ENCODE results near the gene PHF19.

The PHF19 gene

GRCh38 chr9:120913647-120914264 lies 36.8 kb upstream of the PHF19 start:
- DNase-seq (ENCODE audit: low read depth in 2 of 2) = no peak

- DNase-seq (ENCODE audit: low read depth in 2 of 2) = no peak
These were observed 36.1 kb upstream of the PHF19 start for GRCh38 chr9:120912958-120913646.

GRCh38 chr9:120911295-120911837 lies 34.4 kb upstream of the PHF19 start:
- DNase-seq (ENCODE audit: low read depth in 2 of 2) = no peak

DNA sequence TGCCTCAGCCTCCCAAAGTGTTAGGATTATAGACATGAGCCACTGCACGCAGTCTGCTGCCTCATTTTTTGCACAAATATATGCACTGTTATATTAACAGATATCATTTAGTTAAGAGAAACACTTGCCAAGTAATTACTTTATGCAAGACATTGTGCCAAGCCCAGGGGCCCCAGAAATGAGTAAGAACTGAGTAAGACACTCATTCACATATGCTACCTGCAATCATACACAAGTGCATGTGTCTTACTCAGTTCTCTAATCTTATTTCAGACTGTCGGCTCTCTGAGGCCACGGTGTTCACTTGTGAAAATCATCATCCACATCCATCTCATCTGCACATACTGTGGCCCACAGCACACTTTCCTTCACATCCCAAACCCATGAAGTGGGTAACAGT lies 33.7 kb upstream of the PHF19 start:
- no peak for DNase-seq (ENCODE audit: low read depth in 2 of 2)

DNA sequence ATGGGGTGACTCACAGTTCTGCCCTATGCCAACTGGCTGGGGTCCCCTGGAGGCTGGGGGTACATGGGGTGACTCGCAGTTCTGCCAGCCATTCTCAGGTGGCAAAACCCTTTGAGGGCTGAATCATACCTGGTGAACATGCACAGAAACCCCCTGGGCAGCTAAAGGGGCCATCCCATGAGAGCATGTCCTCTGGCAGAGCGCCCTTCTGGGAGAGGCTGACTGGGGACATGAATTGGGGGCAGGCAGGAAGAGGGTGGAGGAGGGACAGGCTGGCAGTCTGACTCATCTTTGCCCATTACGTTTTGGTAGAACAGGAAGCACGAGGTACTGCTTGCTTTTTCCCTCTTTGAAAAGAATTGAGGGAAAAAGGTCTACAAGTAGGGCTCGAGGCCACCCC lies 32.9 kb upstream of the PHF19 start:
- DNase-seq (ENCODE audit: low read depth in 2 of 2) = no peak

DNA sequence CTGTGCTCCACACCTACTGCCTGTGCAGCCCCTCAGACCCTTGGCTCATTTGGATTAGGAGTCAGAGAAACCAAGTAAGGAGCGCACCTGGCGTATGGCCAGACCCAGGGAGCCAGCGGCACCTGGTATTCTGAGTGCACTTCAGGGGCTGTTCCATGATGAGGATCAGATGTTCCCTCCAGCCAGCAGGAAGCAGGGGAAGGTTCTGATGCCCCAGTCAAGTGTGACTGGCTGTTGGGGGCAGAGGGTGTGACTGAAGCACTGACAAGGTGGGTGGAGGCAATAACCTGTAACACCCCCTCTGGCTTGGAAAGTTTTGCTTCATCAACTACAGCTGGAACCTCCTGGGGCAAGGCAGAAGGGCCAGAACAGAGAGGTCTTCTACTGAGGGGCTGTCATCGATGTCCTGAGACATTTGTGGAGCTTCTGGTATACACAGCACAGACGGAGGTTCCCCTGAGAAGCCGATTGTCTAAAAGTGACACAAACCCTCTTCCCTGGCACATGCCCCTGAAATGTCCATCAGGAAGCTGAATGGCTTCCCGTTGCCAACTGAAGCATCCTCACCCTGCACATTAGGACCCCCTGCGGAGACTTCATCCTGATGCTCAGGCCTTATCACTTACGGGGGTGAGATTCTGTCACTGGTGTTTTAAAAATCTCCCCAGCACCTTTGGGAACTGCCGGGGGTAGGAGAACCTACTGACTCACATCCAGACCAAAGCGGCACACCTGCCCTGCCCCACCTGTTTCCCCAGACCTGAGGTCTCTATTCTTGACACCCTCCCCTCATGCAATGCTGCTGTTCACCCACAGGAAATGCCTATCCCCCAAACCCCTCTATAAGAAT lies 28.6 kb upstream of the PHF19 start:
- no peak for DNase-seq (ENCODE audit: low read depth in 2 of 2)

DNA sequence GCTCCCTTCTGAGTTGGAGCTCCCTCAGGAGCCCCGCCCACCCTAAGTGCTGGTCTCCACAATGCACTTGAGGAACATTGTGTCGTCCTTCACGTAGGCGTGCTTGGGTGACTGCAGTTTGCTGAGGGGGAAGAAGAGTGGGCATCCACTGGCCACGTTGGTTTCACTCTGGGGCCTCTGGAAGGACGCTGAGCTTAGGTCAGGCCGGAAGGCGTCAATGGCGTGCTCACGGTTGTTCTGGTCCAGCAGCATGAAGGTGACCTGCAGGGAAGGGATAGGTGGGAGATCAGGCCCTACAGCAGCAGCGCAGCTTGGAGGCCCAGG lies 28.0 kb upstream of the PHF19 start:
- DNase-seq (ENCODE audit: low read depth in 2 of 2) = no peak

GRCh38 chr9:120904061-120904977 lies 27.3 kb upstream of the PHF19 start:
- no peak for DNase-seq (ENCODE audit: low read depth in 2 of 2)

DNA sequence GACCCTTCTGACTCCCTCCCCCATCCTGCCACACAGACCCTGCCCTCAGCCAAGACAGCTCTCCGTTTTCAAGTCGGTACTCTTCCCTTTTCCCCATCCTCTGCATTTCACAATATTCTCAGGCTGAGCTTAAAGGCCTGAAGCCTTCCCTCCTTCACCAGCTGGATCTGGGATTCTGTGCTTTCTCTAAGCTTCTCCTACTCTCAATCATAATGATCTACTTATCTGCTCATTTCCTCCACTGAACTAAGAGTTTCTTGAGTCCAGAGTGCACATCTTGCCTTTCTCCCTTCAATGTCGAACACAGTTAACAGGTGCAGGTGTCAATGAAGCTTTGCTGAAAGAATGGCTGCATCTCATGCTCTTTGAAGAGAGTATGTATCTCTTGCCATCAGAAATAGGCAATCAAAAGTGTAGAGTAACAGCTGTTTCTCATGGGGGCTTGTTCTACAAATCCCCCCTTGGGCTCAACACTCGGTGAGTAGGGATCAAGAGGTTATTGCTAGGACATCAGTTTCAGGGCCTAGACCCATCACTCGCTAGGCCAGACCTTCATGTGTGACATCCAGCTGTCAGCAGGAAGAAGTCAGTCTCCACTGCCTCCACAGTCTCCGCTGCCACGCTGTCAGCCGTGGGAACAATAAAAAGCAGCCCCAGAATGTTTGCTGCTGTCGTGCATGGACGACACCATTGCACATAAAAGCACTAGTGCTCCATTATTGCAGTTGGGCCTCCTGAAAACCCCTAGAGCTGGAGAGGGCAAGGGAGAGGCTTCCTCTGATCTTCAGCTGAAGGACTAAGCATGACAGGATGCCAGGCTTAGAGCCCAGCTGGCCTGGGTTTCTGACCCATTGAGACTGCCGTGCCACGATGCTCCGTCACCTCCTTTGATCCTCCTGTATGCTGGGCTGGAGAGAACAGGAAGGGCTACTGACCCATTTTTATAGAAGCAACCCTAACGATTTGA lies 25.9 kb upstream of the PHF19 start:
- no peak for DNase-seq (ENCODE audit: low read depth in 2 of 2)

GRCh38 chr9:120901755-120902568 lies 25.0 kb upstream of the PHF19 start:
- no peak for DNase-seq (ENCODE audit: low read depth in 2 of 2)

- no peak for DNase-seq (ENCODE audit: low read depth in 2 of 2)
These were observed 23.8 kb upstream of the PHF19 start for GRCh38 chr9:120900824-120901223.

DNA sequence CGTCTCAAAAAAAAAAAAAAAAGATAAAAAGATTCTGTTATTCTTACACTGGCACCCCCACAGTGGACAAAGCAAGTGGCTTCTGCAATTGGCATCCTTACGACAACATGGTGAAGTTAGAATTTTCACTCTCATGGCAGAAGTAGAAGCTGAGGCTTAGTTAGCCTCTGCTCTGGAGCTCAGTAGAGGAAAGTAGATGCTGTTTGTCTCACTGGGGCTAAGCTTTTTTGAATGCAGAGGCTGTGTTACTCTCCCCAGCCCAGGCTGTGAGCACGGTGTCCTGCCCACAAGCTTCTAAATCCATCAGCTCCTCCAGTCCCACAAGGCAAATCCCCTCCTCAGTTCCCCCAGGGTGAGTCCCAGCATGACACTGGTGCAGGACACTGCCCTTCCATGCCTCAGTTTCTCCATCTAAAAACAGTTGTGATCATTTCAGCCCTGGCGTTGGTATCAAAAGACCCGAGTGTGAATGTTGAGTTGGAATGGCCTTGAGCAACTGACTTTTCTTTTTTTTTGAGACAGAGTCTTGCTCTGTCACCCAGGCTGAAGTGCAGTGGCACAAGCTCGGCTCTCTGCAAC lies 22.6 kb upstream of the PHF19 start:
- no peak for DNase-seq (ENCODE audit: low read depth in 2 of 2)

- no peak for DNase-seq (ENCODE audit: low read depth in 2 of 2)
These were observed 21.4 kb upstream of the PHF19 start for GRCh38 chr9:120898396-120898795.

- DNase-seq (ENCODE audit: low read depth in 2 of 2) = no peak
These were observed 19.0 kb upstream of the PHF19 start for GRCh38 chr9:120895951-120896350.

- DNase-seq (ENCODE audit: low read depth in 2 of 2) = no peak
These were observed 17.5 kb upstream of the PHF19 start for GRCh38 chr9:120894321-120895148.

DNA sequence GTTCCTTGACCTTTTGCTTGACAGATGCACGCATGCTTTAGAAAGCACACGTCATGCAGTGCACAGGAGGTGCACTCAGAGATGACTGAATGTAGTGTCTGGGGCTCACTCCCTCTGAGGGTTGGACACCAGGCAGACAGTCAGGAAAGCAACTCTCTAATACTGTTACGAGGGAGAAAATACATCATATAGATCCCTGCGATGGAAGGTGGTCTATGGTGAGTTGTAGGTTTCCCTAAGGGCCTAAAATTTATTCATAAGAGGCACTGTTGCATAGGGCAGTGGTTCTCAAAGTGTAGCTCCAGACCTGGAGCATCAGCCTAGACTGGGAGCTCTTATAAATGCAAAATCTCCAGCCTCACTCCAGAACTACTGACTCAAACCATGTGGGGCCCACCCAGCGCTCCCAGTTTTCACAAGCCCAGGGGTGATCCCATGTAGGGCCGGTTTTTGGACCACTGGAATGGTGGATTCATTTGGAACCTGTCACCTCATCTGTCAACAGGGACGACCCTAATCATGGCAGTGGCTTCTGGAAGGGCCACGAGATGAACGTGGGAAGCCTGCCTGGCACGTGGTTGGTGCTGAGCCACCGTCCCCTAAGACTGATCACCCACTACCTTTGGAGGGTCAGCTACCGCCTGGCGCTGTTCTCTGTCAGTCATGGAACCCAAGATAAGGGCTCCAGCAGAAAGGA lies 16.8 kb upstream of the PHF19 start:
- DNase-seq (ENCODE audit: low read depth in 2 of 2) = no peak

GRCh38 chr9:120892748-120893610 lies 16.0 kb upstream of the PHF19 start:
- no peak for DNase-seq (ENCODE audit: low read depth in 2 of 2)
